Adrenal gland (tissue), 12 donors: ENCODE data around the gene SLC19A3. TPM values are rescaled to one million over a fixed set of nuclear protein-coding genes. Genes with fewer than 3 reads are reported as not detected.
"Not testable (repeated sequence)": the region's sequence is repeated elsewhere in the genome, so short reads cannot be mapped to it uniquely, and the experiment has no call there.

Experiments
- DNase-seq, 7 donors: peaks; one replicate each; pipeline ENCODE4 v3.0.0-alpha.2; 2019 to 2020
- H3K27ac ChIP-seq, 5 donors: fragments of 200-600 bp; sonication (generic) in 4 of 5; 1 replicate in 3 of 5; 2 replicates in 2 of 5; pipeline versions ENCODE4 v1.5.1 to v1.8.0; 2016 to 2020; ENCODE audit warnings: mild to moderate bottlenecking in 1 of 5
- H3K27me3 ChIP-seq: fragments of 200-600 bp; 2 replicates; pipeline ENCODE4 v1.8.0; 2021
- H3K36me3 ChIP-seq, 2 donors: fragments of 200-600 bp; replicated peaks in 1 of 2; 1 replicate in 1 of 2; 2 replicates in 1 of 2; pipeline versions ENCODE4 v1.5.1 to v1.8.0; 2018 to 2022
- H3K4me1 ChIP-seq, 2 donors: fragments of 200-600 bp; replicated peaks in 1 of 2; 1 replicate in 1 of 2; 2 replicates in 1 of 2; pipeline versions ENCODE4 v1.5.1 to v1.8.0; 2018 to 2021
- H3K4me3 ChIP-seq, 4 donors: fragments of 200-600 bp; sonication (generic) in 3 of 4; one replicate each; pipeline ENCODE4 v1.5.1; 2016 to 2018
- H3K9me3 ChIP-seq, 3 donors: fragments of 200-600 bp; sonication (generic) in 1 of 3; replicated peaks in 1 of 3; 1 replicate in 2 of 3; 2 replicates in 1 of 3; pipeline versions ENCODE4 v1.5.1 to v1.8.0; 2016 to 2021
- POLR2A ChIP-seq, 2 donors: fragments of 450-650 bp; IDR thresholded peaks; one replicate each; pipeline ENCODE4 v1.6.1; 2017; ENCODE audit warnings: antibody characterized with exemption in 2 of 2, mild to moderate bottlenecking in 2 of 2, moderate library complexity in 1 of 2
- WGBS, 4 donors: extraction: QIAGEN DNeasy Blood & Tissue Kit in 2 of 4; methylation state at CpG; one replicate each; pipeline versions ENCODE4 v1.1.5 to v1.1.7; 2013 to 2017; 5-methylcytosine and 5-hydroxymethylcytosine counted together
- intact Hi-C, 2 donors: fragments of 100-400 bp; cut with DNase I; formaldehyde crosslinking; loops; one replicate each; pipeline versions ENCODE4 v1.14.1 to v1.15.0; 2022 to 2023
- polyA plus RNA-seq, 3 donors: library from polyadenylated mRNA; stranded (reverse); fragments of 200-250 nt in 2 of 3; fragments of 350-450 nt in 1 of 3; fragmentation: Illumina TruSeq in 1 of 3; extraction: RNeasy Lipid Tissue Mini Kit (QIAGEN cat#74804) in 1 of 3; gene quantifications; one replicate each; pipeline ENCODE4 v1.2.3, GENCODE V29; 2013 to 2014
- total RNA-seq, 9 donors: library from RNA; depleted of rRNA in 4 of 9; stranded (reverse); fragments of >200 nt in 4 of 9; fragments of 120-200 nt in 1 of 9; fragmentation: NEBNext Ultra II Directional in 1 of 9; extraction: Animal tissue kit (Norgen Biotek cat#: 25700) in 1 of 9; gene quantifications; one replicate each; pipeline versions ENCODE4 v1.1.0 to v1.2.4, GENCODE V29; 2013 to 2023
- TF ChIP-seq, protein P1 (sequence below), 6 experiments: fragments of 450-650 bp in 4 of 6; fragments of 200-600 bp in 2 of 6; sonication (generic) in 1 of 6; IDR thresholded peaks; 1 replicate in 5 of 6; 2 replicates in 1 of 6; pipeline versions ENCODE4 v1.5.1 to v1.8.0; 2016 to 2021; ENCODE audit warnings: antibody characterized with exemption in 6 of 6, mild to moderate bottlenecking in 2 of 6, moderate library complexity in 1 of 6
- donor health status: healthy with polysubstance abuse.
- donor health status: Bipolar disorder and iron deficiency.
- donor health status: DM: yes; HTN: yes; CAD: no.
- donor health status: DM: no; HTN: no; CAD: no.
- donor health status: DM: no; HTN: no; CAD: no.
- donor health status: DM: yes; HTN: yes; CAD: no.

Gene SLC19A3
- total and polyA plus RNA-seq, 12 donors = 0.18 to 7.9 (median 0.97) TPM; not detected in 1

DNA sequence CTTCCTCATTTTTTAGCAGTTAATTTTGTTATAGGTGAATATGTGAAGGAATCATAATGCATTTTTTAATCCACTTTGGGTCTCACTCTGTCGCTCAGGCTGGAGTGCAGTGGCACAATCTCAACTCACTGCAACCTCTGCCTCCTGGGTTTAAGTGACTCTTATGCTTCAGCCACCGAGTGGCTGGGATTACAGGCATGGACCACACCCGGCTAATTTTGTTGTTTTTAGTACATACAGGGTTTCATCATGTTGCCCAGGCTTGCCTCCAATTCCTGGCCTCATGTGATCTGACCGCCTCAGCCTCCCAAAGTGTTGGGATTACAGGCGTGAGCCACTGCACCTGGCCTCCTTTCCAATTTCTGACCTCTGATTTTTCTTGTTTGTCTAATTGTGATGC, 33.6 kb downstream of the SLC19A3 start:
- DNase-seq = no peak
- H3K27me3 ChIP-seq = no peaks in the 10 kb centered on the region
- TF ChIP-seq, protein P1, sequence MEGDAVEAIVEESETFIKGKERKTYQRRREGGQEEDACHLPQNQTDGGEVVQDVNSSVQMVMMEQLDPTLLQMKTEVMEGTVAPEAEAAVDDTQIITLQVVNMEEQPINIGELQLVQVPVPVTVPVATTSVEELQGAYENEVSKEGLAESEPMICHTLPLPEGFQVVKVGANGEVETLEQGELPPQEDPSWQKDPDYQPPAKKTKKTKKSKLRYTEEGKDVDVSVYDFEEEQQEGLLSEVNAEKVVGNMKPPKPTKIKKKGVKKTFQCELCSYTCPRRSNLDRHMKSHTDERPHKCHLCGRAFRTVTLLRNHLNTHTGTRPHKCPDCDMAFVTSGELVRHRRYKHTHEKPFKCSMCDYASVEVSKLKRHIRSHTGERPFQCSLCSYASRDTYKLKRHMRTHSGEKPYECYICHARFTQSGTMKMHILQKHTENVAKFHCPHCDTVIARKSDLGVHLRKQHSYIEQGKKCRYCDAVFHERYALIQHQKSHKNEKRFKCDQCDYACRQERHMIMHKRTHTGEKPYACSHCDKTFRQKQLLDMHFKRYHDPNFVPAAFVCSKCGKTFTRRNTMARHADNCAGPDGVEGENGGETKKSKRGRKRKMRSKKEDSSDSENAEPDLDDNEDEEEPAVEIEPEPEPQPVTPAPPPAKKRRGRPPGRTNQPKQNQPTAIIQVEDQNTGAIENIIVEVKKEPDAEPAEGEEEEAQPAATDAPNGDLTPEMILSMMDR (IDR thresholded peaks at IDR 0.05) = no peak
- no peak for TF ChIP-seq POLR2A (IDR thresholded peaks at IDR 0.05)
- intact Hi-C loops = no loop called here
- H3K27ac ChIP-seq = no peak overlapping the region
- H3K4me1 ChIP-seq = no peaks in the 10 kb centered on the region
- 80 to 88% (median 83%) methylated on average over 5 of the region's 5 CpGs for WGBS, 4 donors
- H3K9me3 ChIP-seq = no peaks in the 10 kb centered on the region
- H3K4me3 ChIP-seq = no peak overlapping the region
- no peaks in the 10 kb centered on the region for H3K36me3 ChIP-seq

GRCh38 chr2:227677928-227678327, 39.9 kb downstream of the SLC19A3 start:
- Histone ChIP-seq H3K4me3 (no peak overlapping the region), H3K36me3 (no peaks in the 10 kb centered on the region), H3K9me3 (no peaks in the 10 kb centered on the region), H3K27ac (no peak overlapping the region), H3K27me3 (no peaks in the 10 kb centered on the region), H3K4me1 (no peaks in the 10 kb centered on the region)
- WGBS, 4 donors = 88 to 93% (median 92%) methylated on average over 3 of the region's 3 CpGs
- TF ChIP-seq, protein P1 (IDR thresholded peaks at IDR 0.05) = no peak
- no peak for TF ChIP-seq POLR2A (IDR thresholded peaks at IDR 0.05)
- no peak for DNase-seq
- intact Hi-C loops = no loop called here

GRCh38 chr2:227674485-227674884, 43.3 kb downstream of the SLC19A3 start:
- Histone ChIP-seq H3K27ac (no peak overlapping the region), H3K27me3 (no peaks in the 10 kb centered on the region), H3K4me1 (no peaks in the 10 kb centered on the region), H3K9me3 (no peaks in the 10 kb centered on the region), H3K4me3 (no peak overlapping the region), H3K36me3 (no peaks in the 10 kb centered on the region)
- WGBS, 4 donors = 62 to 69% (median 64%) methylated on average over 5 of the region's 5 CpGs
- no peak for DNase-seq
- TF ChIP-seq, protein P1 (IDR thresholded peaks at IDR 0.05) = no peak
- no peak for TF ChIP-seq POLR2A (IDR thresholded peaks at IDR 0.05)
- intact Hi-C loops = no loop called here

GRCh38 chr2:227673620-227674019, 44.2 kb downstream of the SLC19A3 start:
- H3K36me3 ChIP-seq, DNase-seq, H3K27ac ChIP-seq, H3K9me3 ChIP-seq, intact Hi-C loops, H3K4me1 ChIP-seq, H3K4me3 ChIP-seq, H3K27me3 ChIP-seq: not testable (repeated sequence)
- 73 to 86% (median 79%) methylated on average over 5 of the region's 5 CpGs for WGBS, 4 donors

DNA sequence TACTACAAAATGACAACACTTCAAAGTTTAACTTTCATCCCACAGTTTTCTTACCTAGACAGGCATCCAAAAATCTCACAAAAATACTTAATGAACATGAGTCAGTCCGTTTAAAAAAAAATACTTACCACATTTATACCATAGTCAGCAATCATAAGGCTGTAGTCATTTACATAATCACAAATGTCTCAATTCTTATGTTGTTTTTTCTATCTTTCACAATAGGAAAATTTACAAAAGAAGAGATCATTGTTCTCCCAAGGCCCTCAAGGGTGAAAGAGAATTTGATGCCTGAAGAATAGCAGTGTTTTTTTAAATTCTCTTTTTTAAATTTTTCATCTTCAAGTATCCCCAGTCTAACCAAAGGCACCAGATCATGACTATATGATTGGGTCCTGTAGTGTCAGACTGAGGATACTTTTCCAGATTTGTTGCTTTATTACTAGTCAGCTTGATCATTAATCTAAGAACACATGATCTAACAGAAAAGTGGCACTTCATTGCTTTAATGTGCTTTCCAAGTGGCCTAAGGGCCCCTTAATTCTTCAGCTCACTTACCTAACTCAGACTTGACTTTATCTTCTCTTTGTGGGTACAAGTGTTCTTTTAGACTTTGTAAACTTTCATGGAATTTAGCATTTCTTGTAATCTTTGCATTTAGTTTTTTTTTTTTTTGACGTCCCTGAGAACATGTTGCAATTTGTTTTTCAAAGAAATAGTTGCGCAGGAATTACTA, 46.5 kb downstream of the SLC19A3 start:
- Histone ChIP-seq H3K36me3 (no peaks in the 10 kb centered on the region), H3K4me1 (no peaks in the 10 kb centered on the region), H3K27me3 (no peaks in the 10 kb centered on the region), H3K4me3 (no peak overlapping the region), H3K27ac (no peak overlapping the region), H3K9me3 (no peaks in the 10 kb centered on the region)
- 64 to 73% (median 68%) methylated on average over 3 of the region's 3 CpGs for WGBS, 4 donors
- intact Hi-C loops = no loop called here
- DNase-seq = no peak
- TF ChIP-seq, protein P1 (IDR thresholded peaks at IDR 0.05) = no peak
- no peak for TF ChIP-seq POLR2A (IDR thresholded peaks at IDR 0.05)

DNA sequence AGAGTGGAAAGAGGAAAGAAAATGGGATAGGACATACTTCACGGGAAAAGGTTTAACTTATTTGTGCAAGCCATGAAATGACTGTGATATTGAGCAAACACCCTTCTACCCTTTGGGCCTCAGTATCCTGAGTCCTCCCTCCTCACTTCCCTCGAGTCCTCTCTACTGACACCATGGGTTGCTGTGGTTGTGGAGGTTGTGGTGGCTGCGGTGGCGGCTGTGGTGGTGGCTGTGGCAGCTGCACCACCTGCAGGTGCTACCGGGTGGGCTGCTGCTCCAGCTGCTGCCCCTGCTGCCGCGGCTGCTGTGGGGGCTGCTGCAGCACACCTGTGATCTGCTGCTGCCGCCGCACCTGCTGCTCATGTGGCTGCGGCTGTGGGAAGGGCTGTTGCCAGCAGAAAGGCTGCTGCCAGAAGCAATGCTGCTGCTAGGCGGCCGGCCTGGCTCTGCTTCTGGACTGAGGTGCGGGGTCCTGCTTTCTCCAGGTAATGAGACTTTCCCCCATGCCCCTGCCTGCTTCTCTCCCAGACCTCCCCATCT, 51.1 kb downstream of the SLC19A3 start, which contains the start of gene SCYGR5:
Gene SCYGR5 (plus strand): TSS at position 174 of the 540 bp plus-strand sequence. CDS start 0 bp downstream, at position 174.
- H3K4me3 ChIP-seq, H3K27me3 ChIP-seq, H3K4me1 ChIP-seq, H3K27ac ChIP-seq, intact Hi-C loops, H3K9me3 ChIP-seq, H3K36me3 ChIP-seq, DNase-seq: not testable (repeated sequence)
- WGBS, 4 donors = 79 to 93% (median 89%) methylated on average over 3 to 13 of the region's 13 CpGs
